Measurements from ENCODE around the gene ZFAND5. TPM values are rescaled to one million over a fixed set of nuclear protein-coding genes. Genes with fewer than 3 reads are reported as not detected.

ZFAND5 gene
- total and polyA plus RNA-seq, 2 of the 13 experiments (the other 11 are each of a cell fraction or from before 2014, with no cell fraction given) = 53.4 to 60.2 TPM

DNA sequence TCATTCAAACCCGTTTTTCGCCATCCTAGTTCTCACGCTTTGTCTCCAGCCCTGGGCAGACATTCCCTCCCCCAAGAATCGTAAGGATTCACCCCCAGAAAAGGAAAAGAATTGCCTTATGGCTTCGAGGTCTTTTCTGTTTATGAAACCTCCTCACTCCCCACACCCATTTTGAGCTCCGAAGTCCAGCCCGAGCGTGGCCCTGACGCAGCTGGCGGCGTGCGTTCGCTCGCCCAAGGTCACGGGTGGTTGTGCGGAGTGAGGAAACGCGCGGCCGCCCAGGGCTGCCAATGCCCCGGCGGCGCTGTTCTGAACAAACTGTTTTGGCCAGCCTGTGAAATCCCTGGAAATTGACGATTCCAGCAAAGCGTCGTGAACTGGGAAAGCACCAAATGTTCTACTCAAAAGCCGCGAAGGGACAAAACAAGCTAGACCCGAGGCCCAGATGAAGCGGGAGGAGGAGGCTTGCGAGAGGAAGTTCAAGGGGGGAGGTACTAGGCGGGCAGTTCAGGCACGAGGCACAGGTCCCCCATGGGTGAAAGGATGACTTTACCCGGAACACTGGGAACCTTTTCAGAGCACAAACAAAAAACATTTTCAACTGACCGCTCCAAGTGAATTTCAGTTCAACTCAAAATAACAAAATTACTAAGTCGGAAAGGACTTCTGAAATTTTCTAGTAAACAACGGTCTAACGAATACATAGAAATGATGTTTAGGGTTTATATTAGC is 683 bp upstream of the ZFAND5 start (continued):
- TF ChIP-seq MLLT10 (CRISPR knock-in tag; IDR thresholded peaks at IDR 0.05) (no peak), SKI (IDR thresholded peaks at IDR 0.05; ENCODE audit: partially characterized antibody) (peak; percentile 5), ZNF549 (CRISPR knock-in tag; IDR thresholded peaks at IDR 0.05) (no peak), SP1 (IDR thresholded peaks at IDR 0.05) (no peak), SP1 (CRISPR knock-in tag; IDR thresholded peaks at IDR 0.05) (no peak; the same call in 1 of the 2 replicates), DR1 (CRISPR knock-in tag; IDR thresholded peaks at IDR 0.05) (no peak), ZNF235 (CRISPR knock-in tag; IDR thresholded peaks at IDR 0.05; ENCODE audit: borderline replicate concordance) (no peak), ZNF331 (CRISPR knock-in tag; IDR thresholded peaks at IDR 0.05) (no peak), SALL1 (CRISPR knock-in tag; IDR thresholded peaks at IDR 0.05) (peak; percentile 74), ZNF768 (CRISPR knock-in tag; IDR thresholded peaks at IDR 0.05) (peak; percentile 30; the same call in 1 of the 2 replicates), PAWR (CRISPR knock-in tag; IDR thresholded peaks at IDR 0.05; ENCODE audit: borderline replicate concordance) (0 out of 2 replicates have a peak, but pooled peaks have one; percentile 56), TARDBP (CRISPR knock-in tag; IDR thresholded peaks at IDR 0.05) (no peak; the same call in 1 of the 2 replicates), HDAC6 (IDR thresholded peaks at IDR 0.05; ENCODE audit: low read depth, low read length) (no peak), NFE2 (CRISPR knock-in tag; IDR thresholded peaks at IDR 0.05) (no peak), SP5 (CRISPR knock-in tag; IDR thresholded peaks at IDR 0.05; ENCODE audit: borderline replicate concordance, low read depth) (peak; percentile 13; the same call in 1 of the 2 replicates), MAFF (IDR thresholded peaks at IDR 0.05; ENCODE audit: low read depth, low read length) (no peak), HES4 (CRISPR knock-in tag; IDR thresholded peaks at IDR 0.05; ENCODE audit: borderline replicate concordance) (0 out of 2 replicates have a peak, but pooled peaks have one; percentile 67), ZNF660 (CRISPR knock-in tag; IDR thresholded peaks at IDR 0.05; ENCODE audit: borderline replicate concordance, low read depth) (no peak), ZNF451 (CRISPR knock-in tag; IDR thresholded peaks at IDR 0.05) (no peak)
- TF ChIP-seq, protein P1, sequence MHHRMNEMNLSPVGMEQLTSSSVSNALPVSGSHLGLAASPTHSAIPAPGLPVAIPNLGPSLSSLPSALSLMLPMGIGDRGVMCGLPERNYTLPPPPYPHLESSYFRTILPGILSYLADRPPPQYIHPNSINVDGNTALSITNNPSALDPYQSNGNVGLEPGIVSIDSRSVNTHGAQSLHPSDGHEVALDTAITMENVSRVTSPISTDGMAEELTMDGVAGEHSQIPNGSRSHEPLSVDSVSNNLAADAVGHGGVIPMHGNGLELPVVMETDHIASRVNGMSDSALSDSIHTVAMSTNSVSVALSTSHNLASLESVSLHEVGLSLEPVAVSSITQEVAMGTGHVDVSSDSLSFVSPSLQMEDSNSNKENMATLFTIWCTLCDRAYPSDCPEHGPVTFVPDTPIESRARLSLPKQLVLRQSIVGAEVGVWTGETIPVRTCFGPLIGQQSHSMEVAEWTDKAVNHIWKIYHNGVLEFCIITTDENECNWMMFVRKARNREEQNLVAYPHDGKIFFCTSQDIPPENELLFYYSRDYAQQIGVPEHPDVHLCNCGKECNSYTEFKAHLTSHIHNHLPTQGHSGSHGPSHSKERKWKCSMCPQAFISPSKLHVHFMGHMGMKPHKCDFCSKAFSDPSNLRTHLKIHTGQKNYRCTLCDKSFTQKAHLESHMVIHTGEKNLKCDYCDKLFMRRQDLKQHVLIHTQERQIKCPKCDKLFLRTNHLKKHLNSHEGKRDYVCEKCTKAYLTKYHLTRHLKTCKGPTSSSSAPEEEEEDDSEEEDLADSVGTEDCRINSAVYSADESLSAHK (CRISPR knock-in tag; IDR thresholded peaks at IDR 0.05; ENCODE audit: borderline replicate concordance) = no peak
- TF ChIP-seq, protein P2, sequence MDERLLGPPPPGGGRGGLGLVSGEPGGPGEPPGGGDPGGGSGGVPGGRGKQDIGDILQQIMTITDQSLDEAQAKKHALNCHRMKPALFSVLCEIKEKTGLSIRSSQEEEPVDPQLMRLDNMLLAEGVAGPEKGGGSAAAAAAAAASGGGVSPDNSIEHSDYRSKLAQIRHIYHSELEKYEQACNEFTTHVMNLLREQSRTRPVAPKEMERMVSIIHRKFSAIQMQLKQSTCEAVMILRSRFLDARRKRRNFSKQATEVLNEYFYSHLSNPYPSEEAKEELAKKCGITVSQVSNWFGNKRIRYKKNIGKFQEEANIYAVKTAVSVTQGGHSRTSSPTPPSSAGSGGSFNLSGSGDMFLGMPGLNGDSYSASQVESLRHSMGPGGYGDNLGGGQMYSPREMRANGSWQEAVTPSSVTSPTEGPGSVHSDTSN (CRISPR knock-in tag; IDR thresholded peaks at IDR 0.05) = no peak
- TF ChIP-seq, protein P3, sequence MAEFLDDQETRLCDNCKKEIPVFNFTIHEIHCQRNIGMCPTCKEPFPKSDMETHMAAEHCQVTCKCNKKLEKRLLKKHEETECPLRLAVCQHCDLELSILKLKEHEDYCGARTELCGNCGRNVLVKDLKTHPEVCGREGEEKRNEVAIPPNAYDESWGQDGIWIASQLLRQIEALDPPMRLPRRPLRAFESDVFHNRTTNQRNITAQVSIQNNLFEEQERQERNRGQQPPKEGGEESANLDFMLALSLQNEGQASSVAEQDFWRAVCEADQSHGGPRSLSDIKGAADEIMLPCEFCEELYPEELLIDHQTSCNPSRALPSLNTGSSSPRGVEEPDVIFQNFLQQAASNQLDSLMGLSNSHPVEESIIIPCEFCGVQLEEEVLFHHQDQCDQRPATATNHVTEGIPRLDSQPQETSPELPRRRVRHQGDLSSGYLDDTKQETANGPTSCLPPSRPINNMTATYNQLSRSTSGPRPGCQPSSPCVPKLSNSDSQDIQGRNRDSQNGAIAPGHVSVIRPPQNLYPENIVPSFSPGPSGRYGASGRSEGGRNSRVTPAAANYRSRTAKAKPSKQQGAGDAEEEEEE (CRISPR knock-in tag; IDR thresholded peaks at IDR 0.05; ENCODE audit: borderline replicate concordance) = no peak
- TF ChIP-seq, protein P4, sequence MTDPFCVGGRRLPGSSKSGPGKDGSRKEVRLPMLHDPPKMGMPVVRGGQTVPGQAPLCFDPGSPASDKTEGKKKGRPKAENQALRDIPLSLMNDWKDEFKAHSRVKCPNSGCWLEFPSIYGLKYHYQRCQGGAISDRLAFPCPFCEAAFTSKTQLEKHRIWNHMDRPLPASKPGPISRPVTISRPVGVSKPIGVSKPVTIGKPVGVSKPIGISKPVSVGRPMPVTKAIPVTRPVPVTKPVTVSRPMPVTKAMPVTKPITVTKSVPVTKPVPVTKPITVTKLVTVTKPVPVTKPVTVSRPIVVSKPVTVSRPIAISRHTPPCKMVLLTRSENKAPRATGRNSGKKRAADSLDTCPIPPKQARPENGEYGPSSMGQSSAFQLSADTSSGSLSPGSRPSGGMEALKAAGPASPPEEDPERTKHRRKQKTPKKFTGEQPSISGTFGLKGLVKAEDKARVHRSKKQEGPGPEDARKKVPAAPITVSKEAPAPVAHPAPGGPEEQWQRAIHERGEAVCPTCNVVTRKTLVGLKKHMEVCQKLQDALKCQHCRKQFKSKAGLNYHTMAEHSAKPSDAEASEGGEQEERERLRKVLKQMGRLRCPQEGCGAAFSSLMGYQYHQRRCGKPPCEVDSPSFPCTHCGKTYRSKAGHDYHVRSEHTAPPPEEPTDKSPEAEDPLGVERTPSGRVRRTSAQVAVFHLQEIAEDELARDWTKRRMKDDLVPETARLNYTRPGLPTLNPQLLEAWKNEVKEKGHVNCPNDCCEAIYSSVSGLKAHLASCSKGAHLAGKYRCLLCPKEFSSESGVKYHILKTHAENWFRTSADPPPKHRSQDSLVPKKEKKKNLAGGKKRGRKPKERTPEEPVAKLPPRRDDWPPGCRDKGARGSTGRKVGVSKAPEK (CRISPR knock-in tag; IDR thresholded peaks at IDR 0.05; ENCODE audit: borderline replicate concordance) = no peak

Measured in HepG2 (cell line).